ENCODE measurements around the gene ZNF428. TPM values are rescaled to one million over a fixed set of nuclear protein-coding genes. Genes with fewer than 3 reads are reported as not detected.

ZNF428 gene
- total and polyA plus RNA-seq, 4 donors = 27.9 to 95.3 (median 46.2) TPM

DNA sequence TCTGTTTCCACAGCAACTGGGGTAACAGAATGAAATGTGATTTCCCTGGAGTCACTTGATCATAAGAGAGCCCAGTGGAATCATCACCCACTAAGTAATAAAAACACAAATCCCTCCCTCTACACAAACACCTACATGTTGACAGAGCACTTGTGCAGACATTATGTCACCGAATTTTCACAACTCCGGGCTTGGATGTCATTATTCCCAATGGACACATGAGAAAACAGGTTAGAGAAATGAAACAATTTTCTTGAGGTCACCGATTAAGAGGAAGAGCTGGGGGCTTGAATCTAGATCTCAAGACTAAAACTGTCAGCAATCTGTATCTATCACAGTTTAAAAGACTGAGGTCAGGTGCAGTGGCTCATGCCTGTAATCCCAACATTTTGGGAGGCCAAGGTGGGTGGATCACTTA is 47.2 kb downstream of the ZNF428 start:
- WGBS, 2 donors = 68 to 88% methylated on average over 3 of the region's 3 CpGs
- H3K27ac ChIP-seq (ENCODE audit: low read depth in 1 of 2, low read length in 1 of 2) = no peak overlapping the region
- peaks cover 0 to 3% (median 1%) of the 10 kb centered on the region in 4 donors for H3K36me3 ChIP-seq (ENCODE audit: control insufficient read depth in 4 of 4, insufficient read depth in 4 of 4, low read length in 4 of 4)
- H3K4me1 ChIP-seq (ENCODE audit: control insufficient read depth in 5 of 5, insufficient read depth in 5 of 5, low read length in 5 of 5) = peaks cover 3 to 16% (median 6%) of the 10 kb centered on the region in 5 donors
- H3K9me3 ChIP-seq (ENCODE audit: control insufficient read depth in 4 of 4, insufficient read depth in 3 of 4, low read length in 3 of 4) = no peaks in the 10 kb centered on the region
- TF ChIP-seq, protein P1, sequence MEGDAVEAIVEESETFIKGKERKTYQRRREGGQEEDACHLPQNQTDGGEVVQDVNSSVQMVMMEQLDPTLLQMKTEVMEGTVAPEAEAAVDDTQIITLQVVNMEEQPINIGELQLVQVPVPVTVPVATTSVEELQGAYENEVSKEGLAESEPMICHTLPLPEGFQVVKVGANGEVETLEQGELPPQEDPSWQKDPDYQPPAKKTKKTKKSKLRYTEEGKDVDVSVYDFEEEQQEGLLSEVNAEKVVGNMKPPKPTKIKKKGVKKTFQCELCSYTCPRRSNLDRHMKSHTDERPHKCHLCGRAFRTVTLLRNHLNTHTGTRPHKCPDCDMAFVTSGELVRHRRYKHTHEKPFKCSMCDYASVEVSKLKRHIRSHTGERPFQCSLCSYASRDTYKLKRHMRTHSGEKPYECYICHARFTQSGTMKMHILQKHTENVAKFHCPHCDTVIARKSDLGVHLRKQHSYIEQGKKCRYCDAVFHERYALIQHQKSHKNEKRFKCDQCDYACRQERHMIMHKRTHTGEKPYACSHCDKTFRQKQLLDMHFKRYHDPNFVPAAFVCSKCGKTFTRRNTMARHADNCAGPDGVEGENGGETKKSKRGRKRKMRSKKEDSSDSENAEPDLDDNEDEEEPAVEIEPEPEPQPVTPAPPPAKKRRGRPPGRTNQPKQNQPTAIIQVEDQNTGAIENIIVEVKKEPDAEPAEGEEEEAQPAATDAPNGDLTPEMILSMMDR (IDR thresholded peaks at IDR 0.05; ENCODE audit: control extremely low read depth, extremely low read depth) = no peak
- no peak for DNase-seq
- H3K4me3 ChIP-seq = no peak overlapping the region
- H3K9ac ChIP-seq (ENCODE audit: insufficient read depth in 1 of 2, low read length in 2 of 2) = no peak overlapping the region
- H3K27me3 ChIP-seq (ENCODE audit: control insufficient read depth in 3 of 3, insufficient read depth in 3 of 3, low read length in 2 of 3) = no peaks in the 10 kb centered on the region
- ATAC-seq (ENCODE audit: insufficient read depth, low FRiP score) = no peak

DNA sequence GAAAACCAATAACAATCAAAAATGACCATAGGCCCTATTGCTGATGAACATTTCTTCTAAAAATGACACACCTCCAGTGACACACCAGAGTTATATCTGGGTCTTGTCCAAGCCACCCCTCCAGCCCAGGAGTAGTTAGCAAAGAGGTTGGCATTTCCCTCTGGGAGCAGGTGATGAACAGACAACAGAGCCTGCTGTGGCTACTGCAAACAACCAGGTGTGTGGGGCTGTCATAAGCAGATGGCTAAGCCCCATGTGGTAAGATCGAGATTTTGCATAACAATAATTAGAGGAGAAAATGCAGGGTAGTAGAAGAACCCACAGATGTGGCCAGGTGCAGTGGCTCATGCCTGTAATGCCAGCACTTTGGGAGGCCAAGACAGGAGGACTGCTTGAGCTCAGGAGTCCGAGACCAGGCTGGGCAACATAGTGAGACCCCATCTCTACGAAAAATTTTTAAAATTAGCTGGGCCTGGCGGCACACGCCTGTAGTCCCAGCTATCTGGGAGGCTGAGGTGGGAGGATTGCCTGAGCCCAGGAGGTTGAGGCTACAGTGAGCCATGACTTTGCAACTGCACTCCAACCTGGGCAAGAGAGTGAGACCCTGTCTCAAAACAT is 49.1 kb downstream of the ZNF428 start:
- no peak overlapping the region for H3K4me3 ChIP-seq
- H3K9me3 ChIP-seq (ENCODE audit: control insufficient read depth in 4 of 4, insufficient read depth in 3 of 4, low read length in 3 of 4) = no peaks in the 10 kb centered on the region
- 85 to 91% methylated on average over 5 of the region's 5 CpGs for WGBS, 2 donors
- peak overlapping the region in 1 of 2 donors; percentile 61 for H3K27ac ChIP-seq (ENCODE audit: low read depth in 1 of 2, low read length in 1 of 2)
- peaks cover 0 to 3% (median 1%) of the 10 kb centered on the region in 4 donors for H3K36me3 ChIP-seq (ENCODE audit: control insufficient read depth in 4 of 4, insufficient read depth in 4 of 4, low read length in 4 of 4)
- no peak for ATAC-seq (ENCODE audit: insufficient read depth, low FRiP score)
- TF ChIP-seq, protein P1 (IDR thresholded peaks at IDR 0.05; ENCODE audit: control extremely low read depth, extremely low read depth) = no peak
- peaks cover 0 to 9% (median 6%) of the 10 kb centered on the region in 5 donors for H3K4me1 ChIP-seq (ENCODE audit: control insufficient read depth in 5 of 5, insufficient read depth in 5 of 5, low read length in 5 of 5)
- DNase-seq = no peak
- no peaks in the 10 kb centered on the region for H3K27me3 ChIP-seq (ENCODE audit: control insufficient read depth in 3 of 3, insufficient read depth in 3 of 3, low read length in 2 of 3)
- H3K9ac ChIP-seq (ENCODE audit: insufficient read depth in 1 of 2, low read length in 2 of 2) = no peak overlapping the region

DNA sequence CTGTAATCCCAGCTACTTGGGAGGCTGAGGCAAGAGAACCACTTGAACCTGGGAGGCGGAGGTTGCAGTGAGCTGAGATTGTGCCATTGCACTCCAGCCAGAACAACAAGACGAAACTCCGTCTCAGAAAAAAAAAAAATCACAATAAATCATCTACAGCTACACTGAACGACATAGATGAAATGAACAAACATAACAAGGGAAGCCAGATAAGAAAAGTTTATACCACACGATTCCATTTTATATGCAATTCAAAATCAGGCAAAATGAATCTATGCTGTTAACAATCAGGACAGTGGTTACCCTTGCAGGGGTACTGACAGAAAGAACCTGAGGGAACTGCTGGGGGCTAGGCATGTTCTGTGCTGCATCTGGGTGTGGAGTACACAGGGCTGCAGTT is 49.8 kb downstream of the ZNF428 start:
- no peak for DNase-seq
- H3K27ac ChIP-seq (ENCODE audit: low read depth in 1 of 2, low read length in 1 of 2) = no peak overlapping the region
- peaks cover 0 to 5% (median 4%) of the 10 kb centered on the region in 5 donors for H3K4me1 ChIP-seq (ENCODE audit: control insufficient read depth in 5 of 5, insufficient read depth in 5 of 5, low read length in 5 of 5)
- H3K4me3 ChIP-seq = no peak overlapping the region
- peaks cover 0 to 3% (median 1%) of the 10 kb centered on the region in 4 donors for H3K36me3 ChIP-seq (ENCODE audit: control insufficient read depth in 4 of 4, insufficient read depth in 4 of 4, low read length in 4 of 4)
- H3K9ac ChIP-seq (ENCODE audit: insufficient read depth in 1 of 2, low read length in 2 of 2) = no peak overlapping the region
- TF ChIP-seq, protein P1 (IDR thresholded peaks at IDR 0.05; ENCODE audit: control extremely low read depth, extremely low read depth) = no peak
- WGBS, 2 donors = 66 to 70% methylated on average over 5 of the region's 5 CpGs
- no peaks in the 10 kb centered on the region for H3K27me3 ChIP-seq (ENCODE audit: control insufficient read depth in 3 of 3, insufficient read depth in 3 of 3, low read length in 2 of 3)
- no peak for ATAC-seq (ENCODE audit: insufficient read depth, low FRiP score)
- no peaks in the 10 kb centered on the region for H3K9me3 ChIP-seq (ENCODE audit: control insufficient read depth in 4 of 4, insufficient read depth in 3 of 4, low read length in 3 of 4)

Data from lung (tissue), 12 donors.